GM21360 (cell line): ENCODE data around the gene CABS1.

ENCODE experiments used
- ATAC-seq: cut with Tn5 transposase; IDR thresholded peaks from one replicate; pipeline ENCODE4 v1.9.1; 2021; ENCODE audit warnings: mild to moderate bottlenecking, moderate library complexity; ENCODE audit not compliant: unreplicated experiment

CABS1 gene

GRCh38 chr4:70380578-70380977 lies 45.8 kb downstream of the CABS1 start:
- no peak for ATAC-seq

GRCh38 chr4:70382691-70383181 lies 48.0 kb downstream of the CABS1 start, which contains the start of gene SMR3B:
Gene SMR3B (plus strand): TSS chr4:70383131. CDS start chr4:70384511, 1,380 bp downstream.
- no peak for ATAC-seq
